ENCODE data around the gene SERPINA1.

GRCh38 chr14:94340533-94340932 lies 47.9 kb downstream of the SERPINA1 start:
- TF ChIP-seq CTCF (IDR thresholded peaks at IDR 0.05) = no peak
- no peak for TF ChIP-seq POLR2A (IDR thresholded peaks at IDR 0.05)
